Activated CD8-positive, alpha-beta memory T cell treated with anti-CD3 and anti-CD28 coated beads for 4 hours (primary cell): ENCODE results near the gene FEM1A.
"Not testable (repeated sequence)": the region's sequence is repeated elsewhere in the genome, so short reads cannot be mapped to it uniquely, and the experiment has no call there.

Experiments used
- DNase-seq, 2 donors: peaks; one replicate each; pipeline ENCODE4 v3.0.0-alpha.2; 2020; ENCODE audit warnings: low read depth in 2 of 2

The FEM1A gene

DNA sequence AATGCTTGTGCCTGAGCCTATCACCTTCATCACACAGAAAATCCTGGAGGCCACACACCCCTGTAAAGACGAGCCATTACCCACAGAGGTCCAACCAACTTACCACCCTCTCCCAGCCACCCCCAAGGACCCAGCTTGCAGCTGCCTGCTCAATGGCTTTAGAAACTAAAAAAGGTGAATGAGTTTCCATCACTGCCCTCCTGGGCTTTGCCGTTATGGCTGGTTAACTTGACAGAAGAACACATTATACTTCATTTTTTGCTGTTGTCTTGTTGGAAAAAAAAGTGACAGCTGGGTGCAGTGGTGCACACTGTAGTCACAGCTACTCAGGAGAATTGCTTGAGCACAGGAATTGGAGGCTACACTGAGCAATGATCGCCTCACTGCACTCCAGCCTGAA is 17.4 kb upstream of the FEM1A start:
- no peak for DNase-seq

DNA sequence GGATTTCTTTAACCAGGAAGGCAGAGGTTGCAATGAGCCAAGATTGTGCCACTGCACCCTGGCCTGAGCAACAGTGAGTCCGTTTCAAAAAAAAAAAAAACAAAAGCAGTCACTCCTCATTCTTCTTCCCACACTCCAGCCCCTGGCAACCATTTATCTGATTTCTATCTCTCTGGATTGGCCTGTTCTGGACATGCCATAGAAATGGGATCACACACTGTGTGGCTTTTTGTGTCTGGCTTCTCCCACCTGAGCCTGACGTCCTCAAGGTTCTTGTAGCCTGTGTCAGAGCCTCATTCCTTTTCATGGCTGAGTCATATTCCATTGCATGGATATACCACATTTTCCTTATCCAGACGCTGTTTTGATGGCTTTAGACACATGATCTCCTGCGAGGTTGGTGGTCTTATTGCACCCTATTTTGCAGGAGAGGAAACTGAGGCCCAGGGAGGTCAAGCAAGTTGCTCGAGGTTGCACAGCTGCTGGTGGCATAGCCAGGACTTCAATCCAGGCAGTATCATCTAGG is 15.8 kb upstream of the FEM1A start:
- DNase-seq: no peak

DNA sequence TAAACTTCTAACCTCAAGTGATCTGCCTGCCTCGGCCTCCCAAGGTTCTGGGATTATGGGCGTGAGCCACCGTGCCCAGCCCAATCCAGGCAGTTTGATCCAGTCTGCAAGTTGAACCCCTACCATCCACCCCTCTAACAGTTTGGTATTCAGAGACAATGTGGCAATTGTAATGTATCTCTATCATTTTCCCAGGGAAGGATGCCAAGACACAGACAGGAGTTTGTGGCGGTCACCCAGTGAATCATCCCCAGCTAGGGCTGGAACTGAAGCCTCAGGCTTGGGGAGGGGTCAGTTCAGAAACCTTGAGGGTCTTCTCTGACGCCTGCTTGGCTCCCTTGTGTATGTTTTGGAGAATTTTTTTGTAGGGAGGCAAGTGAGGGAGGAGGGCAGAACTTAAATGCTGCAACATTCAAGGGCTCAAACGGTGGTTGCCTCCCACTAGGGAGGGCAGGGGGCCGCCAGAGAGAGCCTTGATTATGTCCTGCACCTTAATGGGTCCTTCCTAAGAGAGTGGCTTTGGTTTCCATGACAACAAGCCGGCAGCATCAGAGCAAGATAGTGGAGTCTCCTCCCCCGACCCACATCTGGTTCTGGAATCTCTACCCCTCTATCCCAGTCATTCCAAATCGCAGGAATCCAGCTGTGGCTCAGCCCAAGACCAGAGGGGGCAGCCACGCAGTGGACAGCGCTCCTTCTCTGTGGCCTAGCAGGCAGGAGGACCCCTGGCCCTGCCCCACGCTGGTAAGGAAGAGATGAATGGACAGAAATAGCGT is 14.9 kb upstream of the FEM1A start:
- no peak for DNase-seq

DNA sequence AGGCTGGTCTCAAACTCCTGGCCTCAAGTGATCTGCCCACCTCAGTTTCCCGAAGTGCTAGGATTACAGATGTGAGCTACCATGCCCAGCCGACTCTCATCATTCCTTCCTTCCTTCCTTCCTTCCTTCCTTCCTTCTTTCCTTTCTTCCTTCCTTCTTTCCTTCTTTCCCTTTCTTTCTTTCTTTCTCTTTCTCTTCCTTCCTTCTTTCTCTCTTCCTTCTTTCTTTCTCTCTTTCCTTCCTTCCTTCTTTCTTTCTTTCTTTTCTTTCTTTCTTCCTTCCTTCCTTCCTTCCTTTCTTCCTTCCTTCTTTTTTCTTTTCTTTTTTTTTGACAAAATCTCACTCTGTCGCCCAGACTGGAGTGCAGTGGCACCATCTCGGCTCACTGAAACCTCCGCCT is 13.4 kb upstream of the FEM1A start:
- DNase-seq: not testable (repeated sequence)

DNA sequence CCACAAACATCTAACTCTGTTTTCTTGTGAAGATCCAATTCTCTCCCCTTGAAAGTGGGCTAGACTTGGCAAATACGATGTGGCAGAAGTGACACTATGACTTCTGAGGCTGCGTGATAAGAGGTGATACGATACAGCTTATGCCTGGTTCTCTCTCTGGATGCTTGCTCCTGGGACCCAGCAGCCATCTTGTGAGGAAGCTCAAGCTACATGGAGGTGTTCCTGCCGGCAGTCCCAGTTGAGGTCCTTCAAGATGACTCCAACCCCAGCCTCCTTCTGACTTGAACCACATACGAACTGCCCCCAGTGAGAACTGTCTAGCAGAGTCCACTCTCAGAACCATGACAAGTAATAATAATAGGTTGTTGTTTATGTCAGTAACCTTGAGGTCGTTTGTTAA is 10.7 kb upstream of the FEM1A start:
- DNase-seq: no peak

DNA sequence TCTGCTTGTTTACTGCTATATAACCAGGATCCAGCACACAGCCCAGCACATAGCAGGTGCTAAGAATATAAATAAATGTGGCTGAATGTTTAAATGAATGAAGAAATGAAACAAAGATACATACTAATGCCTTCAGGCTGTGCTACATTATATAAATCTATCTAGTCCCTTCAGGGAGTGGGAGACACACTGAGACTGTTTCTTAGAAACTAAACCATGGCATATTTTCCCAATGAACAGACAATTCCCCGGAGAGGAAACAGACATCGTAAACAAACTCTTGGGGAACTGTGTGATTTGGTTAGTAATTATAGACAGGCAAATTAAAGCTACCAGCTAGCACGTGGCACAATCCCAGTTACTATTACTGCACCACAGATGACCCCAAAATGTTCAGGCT is 9.7 kb upstream of the FEM1A start:
- DNase-seq: no peak

DNA sequence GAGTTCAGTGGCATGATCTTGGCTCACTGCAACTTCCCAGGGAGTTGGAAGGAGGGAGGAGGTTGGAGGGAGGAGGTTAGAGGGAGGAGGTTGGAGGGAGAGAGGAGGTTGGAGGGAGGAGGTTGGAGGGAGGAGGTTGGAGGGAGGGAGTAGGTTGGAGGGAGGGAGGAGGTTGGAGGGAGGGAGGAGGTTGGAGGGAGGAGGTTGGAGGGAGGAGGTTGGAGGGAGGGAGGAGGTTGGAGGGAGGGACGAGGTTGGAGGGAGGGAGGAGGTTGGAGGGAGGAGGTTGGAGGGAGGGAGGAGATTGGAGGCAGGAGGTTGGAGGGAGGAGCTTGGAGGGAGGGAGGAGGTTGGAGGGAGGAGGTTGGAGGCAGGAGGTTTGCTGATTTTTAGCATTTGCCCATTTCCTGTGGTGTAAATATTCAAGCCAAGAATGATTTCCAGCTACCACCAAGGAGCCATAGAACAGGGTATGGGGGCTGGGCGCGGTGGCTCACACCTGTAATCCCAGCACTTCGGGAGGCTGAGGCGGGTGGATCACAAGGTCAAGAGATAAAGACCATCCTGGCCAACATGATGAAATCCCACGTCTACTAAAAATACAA is 5.0 kb upstream of the FEM1A start:
- DNase-seq: not testable (repeated sequence)

DNA sequence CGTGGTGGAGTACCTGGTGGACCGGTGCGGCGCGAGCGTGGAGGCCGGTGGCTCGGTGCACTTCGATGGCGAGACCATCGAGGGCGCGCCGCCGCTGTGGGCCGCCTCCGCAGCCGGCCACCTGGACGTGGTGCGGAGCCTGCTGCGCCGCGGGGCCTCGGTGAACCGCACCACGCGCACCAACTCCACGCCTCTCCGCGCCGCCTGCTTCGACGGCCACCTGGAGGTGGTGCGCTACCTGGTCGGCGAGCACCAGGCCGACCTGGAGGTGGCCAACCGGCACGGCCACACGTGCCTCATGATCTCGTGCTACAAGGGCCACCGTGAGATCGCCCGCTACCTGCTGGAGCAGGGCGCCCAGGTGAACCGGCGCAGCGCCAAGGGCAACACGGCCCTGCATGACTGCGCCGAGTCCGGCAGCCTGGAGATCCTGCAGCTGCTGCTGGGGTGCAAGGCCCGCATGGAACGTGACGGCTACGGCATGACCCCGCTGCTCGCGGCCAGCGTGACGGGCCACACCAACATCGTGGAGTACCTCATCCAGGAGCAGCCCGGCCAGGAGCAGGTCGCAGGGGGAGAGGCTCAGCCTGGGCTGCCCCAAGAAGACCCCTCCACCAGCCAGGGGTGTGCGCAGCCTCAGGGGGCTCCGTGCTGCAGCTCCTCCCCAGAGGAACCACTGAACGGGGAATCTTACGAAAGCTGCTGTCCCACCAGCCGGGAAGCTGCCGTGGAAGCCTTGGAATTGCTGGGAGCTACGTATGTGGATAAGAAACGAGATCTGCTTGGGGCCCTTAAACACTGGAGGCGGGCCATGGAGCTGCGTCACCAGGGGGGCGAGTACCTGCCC is 708 bp downstream of the FEM1A start:
- not testable (repeated sequence) for DNase-seq

DNA sequence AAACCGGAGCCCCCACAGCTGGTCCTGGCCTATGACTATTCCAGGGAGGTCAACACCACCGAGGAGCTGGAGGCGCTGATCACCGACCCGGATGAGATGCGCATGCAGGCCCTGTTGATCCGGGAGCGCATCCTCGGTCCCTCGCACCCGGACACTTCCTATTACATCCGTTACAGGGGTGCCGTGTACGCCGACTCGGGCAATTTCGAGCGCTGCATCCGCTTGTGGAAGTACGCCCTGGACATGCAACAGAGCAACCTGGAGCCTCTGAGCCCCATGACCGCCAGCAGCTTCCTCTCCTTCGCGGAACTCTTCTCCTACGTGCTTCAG is 1.3 kb downstream of the FEM1A start:
- DNase-seq: not testable (repeated sequence)

DNA sequence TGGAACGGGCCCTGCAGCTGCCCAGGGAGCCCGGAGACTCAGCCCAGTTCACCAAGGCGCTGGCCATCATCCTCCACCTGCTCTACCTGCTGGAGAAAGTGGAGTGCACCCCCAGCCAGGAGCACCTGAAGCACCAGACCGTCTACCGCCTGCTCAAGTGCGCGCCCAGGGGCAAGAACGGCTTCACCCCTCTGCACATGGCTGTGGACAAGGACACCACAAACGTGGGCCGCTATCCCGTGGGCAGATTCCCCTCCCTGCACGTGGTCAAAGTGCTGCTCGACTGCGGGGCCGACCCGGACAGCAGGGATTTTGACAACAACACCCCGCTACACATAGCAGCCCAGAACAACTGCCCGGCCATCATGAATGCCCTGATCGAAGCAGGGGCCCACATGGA is 1.7 kb downstream of the FEM1A start:
- not testable (repeated sequence) for DNase-seq

DNA sequence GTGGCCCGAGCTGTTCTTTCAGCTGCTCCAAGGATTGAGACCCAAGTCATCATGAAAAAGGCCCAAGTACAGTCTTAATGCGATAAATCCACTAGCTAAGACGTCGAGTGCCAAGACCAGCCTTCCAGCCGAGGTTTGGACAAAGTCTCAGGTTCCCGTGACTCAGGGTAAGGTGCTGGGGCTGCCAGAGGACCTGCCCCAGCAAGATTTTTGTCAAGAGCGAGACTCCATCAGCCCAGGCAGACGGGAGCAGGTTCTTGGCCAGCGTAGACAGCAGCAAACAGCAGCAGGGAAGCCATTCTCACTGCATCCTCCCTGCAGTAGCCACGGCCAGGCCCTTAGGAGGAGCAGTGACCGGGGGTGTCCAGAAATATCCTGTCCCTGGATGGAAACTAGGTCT is 3.4 kb downstream of the FEM1A start:
- no peak for DNase-seq

DNA sequence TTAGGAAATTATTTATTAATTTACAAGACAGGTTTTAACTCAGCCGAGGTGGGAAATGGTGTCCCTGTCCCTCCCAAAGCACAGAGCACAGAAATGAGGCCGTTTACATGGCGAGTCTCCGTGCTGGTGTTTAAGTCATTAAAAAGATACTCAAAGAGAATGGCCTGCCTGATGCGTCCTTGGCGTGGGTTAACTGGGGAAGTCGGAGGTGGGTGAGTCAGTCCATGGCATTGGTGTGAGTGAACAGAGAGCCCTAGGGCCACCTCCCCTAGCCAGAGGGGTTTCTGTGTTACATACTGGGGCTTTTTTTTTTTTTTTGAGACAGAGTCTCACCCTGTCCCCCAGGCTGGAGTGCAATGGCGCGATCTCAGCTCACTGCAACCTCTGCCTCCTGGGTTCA is 3.9 kb downstream of the FEM1A start:
- DNase-seq: no peak

DNA sequence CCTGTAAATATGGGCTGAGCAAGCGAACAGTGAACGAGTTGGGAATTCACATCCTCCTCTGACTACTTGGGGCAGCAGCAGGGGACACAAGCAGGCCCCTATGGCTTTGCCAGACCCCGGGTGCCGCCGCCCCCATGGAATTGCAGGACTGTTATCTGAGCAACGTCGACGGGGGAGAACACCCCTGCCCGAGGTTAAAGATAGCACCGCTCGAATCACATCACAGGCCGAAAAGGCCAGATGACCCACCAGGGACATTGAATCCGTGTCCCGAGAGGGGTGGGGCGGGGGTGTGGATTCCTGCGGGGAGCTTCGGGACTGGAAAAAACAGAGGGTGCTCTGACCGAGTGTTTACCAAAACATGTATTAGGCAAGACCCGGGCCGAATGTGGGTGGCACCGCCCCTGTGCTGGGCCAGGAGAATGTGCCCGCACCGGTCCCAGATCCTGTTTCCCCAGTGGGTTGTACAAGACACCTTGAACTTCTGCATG is 9.1 kb downstream of the FEM1A start:
- DNase-seq: no peak

DNA sequence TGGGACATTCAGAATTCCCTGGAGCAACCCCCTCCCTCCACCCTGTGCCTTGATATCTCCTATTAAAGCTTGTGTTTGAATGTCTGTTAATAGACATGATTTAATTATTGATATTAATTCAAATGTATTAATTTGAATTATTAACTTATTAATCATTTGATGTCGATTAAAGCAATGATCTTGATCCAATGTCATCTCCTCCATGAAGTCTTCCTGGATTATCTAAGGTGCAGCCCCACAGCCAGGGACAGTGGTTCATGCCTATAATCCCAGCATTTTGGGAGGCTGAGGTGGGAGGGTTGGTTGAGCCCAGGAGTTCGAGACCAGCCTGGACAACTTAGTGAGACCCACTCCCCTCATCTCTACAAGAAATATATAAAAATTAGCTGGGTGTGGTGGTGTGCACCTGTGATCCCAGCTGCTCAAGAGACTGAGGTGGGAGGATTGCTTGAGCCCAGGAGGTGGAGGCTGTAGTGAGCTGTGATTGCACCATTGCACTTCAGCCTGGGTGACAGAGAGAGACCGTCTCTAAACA is 9.6 kb downstream of the FEM1A start:
- no peak for DNase-seq

DNA sequence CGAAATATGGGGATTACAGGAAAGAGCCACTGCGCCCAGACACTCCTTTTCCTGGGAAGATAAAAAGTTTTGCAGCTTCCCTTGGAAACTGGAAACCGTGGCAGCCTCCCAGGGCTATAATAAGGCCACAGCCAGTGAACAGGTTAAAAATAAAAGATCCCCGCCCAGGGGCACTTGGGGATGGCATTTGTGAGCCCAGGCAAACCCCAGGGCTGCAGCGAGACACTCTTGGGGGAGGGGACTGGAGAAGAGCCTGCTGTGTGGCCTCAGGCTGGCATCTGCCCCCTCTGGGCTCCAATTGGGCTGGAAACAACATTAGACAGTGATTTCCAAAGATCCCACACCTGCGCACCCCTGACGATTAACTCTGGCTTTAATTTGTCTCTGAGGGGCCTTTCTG is 11.2 kb downstream of the FEM1A start:
- DNase-seq: no peak

DNA sequence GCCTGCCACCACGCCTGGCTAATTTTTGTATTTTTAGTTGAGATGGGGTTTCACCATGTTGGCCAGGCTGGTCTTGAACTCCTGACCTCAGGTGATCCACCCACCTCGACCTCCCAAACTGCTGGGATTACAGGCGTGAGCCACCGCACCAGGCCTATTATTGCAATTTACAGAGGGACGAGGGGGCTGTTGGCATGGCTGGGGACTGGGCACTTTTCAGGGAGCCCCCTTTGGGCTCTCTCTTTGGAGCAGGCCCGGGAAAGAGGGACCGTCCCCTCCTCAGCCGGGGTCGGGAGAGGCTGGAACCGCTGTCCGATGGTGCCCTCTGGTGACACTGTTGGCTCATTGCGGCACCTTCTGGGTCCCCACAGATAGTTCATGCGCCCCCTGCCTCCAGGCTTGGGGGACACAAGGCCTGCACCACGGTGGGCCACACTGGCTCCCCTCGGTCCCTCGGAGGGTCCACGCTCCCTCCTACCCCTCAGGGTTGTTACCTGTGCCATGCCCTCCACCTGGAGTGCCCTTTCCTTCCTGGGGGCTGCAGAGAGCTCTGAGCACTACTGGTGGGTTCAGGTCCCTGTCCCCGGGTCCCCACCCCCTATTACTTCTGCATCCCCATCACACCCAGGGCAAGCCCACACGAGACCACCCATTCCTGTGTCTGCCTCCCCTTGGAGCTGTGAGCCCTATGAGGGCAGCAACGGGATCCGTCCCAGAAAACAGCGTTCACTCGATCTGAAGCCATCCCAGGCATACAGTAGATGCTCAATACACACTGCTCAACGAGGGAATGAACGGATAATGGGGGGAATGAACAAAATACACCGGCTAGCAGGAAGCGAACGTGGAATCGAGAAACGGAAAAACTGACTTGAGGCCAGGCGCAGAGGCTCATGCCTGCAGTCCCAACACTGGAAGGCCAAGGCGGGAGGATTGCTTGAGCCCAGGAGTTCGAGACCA is 12.5 kb downstream of the FEM1A start:
- DNase-seq: peak; percentile 25 to 38

DNA sequence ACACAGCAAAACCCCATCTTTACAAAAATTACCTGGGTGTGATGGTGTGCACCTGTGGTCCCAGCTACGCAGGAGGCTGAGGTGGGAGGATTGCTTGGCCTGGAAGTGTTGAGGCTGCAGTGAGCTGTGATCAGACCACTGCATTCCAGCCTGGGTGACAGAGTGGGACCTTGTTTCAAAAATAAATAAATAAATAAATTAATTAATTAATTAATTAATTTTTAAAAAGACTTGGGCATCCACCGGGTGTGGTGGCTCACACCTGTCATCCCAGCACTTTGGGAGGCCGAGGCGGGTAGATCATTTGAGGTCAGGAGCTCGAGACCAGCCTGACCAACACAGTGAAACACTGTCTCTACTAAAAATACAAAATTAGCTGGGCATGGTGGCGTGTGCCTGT is 13.6 kb downstream of the FEM1A start:
- not testable (repeated sequence) for DNase-seq

DNA sequence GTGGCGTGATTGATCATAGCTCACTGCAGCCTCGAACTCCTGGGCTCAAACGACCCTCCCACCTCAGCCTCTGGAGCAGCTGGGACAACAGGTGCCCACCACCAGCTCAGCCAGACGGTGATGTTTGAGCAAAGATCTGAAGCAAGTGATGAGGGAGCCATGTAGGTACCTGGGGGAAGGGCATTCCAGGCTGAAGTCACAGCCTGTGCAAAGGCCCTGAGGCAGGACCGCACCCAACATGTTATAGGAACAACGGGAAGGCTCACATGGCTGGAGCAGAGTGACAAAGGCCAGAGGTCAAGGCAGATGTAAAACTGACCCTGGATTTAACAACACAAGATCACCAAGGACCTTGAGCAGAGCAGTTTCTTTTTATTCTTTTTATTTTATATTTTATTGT is 14.8 kb downstream of the FEM1A start:
- no peak for DNase-seq

DNA sequence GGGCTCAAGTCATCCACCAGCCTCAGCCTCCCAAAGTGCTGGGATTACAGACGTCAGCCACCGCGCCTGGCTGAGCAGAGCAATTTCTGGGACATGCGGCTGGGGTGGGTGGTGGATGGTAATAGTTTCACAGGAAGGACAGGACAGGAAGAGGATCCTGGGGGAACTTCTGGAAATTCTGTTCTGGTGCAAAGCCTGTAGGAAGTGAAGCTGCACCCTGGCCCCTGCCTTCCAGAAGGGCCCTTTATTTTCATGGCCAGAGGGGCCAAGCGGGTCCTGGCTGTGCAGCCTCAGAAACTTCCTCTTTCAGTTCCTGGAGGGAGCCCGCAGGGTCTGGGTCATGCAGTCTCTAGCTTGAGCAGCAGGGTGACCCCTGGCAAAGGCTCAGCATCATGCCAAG is 15.7 kb downstream of the FEM1A start:
- DNase-seq: no peak

DNA sequence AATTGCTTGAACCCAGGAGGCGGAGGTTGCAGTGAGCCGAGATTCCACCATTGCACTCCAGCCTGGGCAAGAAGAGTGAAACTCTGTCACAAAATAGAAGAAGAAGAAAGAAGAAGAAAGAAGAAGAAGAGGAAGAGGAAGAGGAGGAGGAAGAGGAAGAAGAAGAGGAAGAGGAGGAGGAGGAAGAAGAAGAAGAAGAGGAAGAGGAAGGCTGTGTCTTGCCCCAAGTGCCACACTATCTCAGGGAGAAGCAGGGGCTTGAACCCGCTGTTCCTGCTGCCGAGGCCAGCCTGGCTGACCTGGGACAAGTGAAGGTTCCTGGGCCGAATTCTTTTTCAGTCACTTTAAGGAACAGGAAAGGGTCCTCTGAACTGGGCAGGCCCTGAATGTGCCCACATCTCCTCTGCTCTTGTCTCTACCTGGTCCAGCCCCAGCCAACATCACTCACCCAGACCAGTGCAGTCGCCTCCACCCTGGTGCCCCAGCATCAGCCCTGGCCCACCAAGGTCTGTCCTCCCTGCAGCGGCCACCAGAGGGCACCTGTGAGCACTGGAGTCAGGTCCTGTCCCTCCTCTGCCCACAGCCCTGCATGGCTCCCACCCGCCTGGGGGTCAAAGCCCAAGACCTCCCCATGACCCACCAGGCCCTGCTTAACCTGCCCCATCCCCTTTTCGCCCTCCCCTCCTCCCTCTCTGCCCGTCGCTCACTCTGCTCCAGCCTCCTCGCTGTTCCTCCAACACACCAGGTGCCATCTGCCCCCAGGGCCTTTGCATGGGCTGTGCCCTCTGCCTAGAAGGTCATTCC is 20.0 kb downstream of the FEM1A start:
- DNase-seq: peak; percentile 69 to 79
